ENCODE data around the gene RPP30.
"Not testable (repeated sequence)": the region's sequence is repeated elsewhere in the genome, so short reads cannot be mapped to it uniquely, and the experiment has no call there.

Gene RPP30

GRCh38 chr10:90866050-90866598 is 5.7 kb upstream of the RPP30 start:
- no peak overlapping the region for H3K4me3 ChIP-seq (ENCODE audit: low read depth, low read length)

- H3K4me3 ChIP-seq (ENCODE audit: low read depth, low read length): peak overlapping the region; percentile 92
Measured at GRCh38 chr10:90871279-90871765, 452 bp upstream of the RPP30 start.

- peak overlapping the region; percentile 92 for H3K4me3 ChIP-seq (ENCODE audit: low read depth, low read length)
Measured at GRCh38 chr10:90872648-90873020, 860 bp downstream of the RPP30 start.

GRCh38 chr10:90879062-90879461 is 7.3 kb downstream of the RPP30 start:
- H3K4me3 ChIP-seq (ENCODE audit: low read depth, low read length): no peak overlapping the region

GRCh38 chr10:90880059-90880719 is 8.4 kb downstream of the RPP30 start:
- not testable (repeated sequence) for H3K4me3 ChIP-seq (ENCODE audit: low read depth, low read length)

GRCh38 chr10:90884431-90884830 is 12.7 kb downstream of the RPP30 start:
- no peak overlapping the region for H3K4me3 ChIP-seq (ENCODE audit: low read depth, low read length)

GRCh38 chr10:90885176-90885575 is 13.4 kb downstream of the RPP30 start:
- H3K4me3 ChIP-seq (ENCODE audit: low read depth, low read length): no peak overlapping the region

GRCh38 chr10:90887555-90887954 is 15.8 kb downstream of the RPP30 start:
- no peak overlapping the region for H3K4me3 ChIP-seq (ENCODE audit: low read depth, low read length)

GRCh38 chr10:90888387-90888786 is 16.6 kb downstream of the RPP30 start:
- no peak overlapping the region for H3K4me3 ChIP-seq (ENCODE audit: low read depth, low read length)

- H3K4me3 ChIP-seq (ENCODE audit: low read depth, low read length): no peak overlapping the region
Measured at GRCh38 chr10:90889636-90890035, 17.9 kb downstream of the RPP30 start.

- H3K4me3 ChIP-seq (ENCODE audit: low read depth, low read length): no peak overlapping the region
Measured at GRCh38 chr10:90890347-90890746, 18.6 kb downstream of the RPP30 start.

- H3K4me3 ChIP-seq (ENCODE audit: low read depth, low read length): no peak overlapping the region
Measured at GRCh38 chr10:90893190-90893589, 21.4 kb downstream of the RPP30 start.

GRCh38 chr10:90896916-90897315 is 25.1 kb downstream of the RPP30 start:
- not testable (repeated sequence) for H3K4me3 ChIP-seq (ENCODE audit: low read depth, low read length)

- no peak overlapping the region for H3K4me3 ChIP-seq (ENCODE audit: low read depth, low read length)
Measured at GRCh38 chr10:90905925-90906324, 34.2 kb downstream of the RPP30 start.

GRCh38 chr10:90906596-90906995 is 34.8 kb downstream of the RPP30 start:
- H3K4me3 ChIP-seq (ENCODE audit: low read depth, low read length): no peak overlapping the region

GRCh38 chr10:90911133-90912051 is 39.6 kb downstream of the RPP30 start:
- H3K4me3 ChIP-seq (ENCODE audit: low read depth, low read length): no peak overlapping the region

- H3K4me3 ChIP-seq (ENCODE audit: low read depth, low read length): no peak overlapping the region
Measured at GRCh38 chr10:90912174-90912573, 40.4 kb downstream of the RPP30 start.

GRCh38 chr10:90912854-90913479 is 41.2 kb downstream of the RPP30 start:
- H3K4me3 ChIP-seq (ENCODE audit: low read depth, low read length): no peak overlapping the region

- H3K4me3 ChIP-seq (ENCODE audit: low read depth, low read length): no peak overlapping the region
Measured at GRCh38 chr10:90913774-90914420, 42.1 kb downstream of the RPP30 start.

GRCh38 chr10:90914992-90915765 is 43.4 kb downstream of the RPP30 start:
- no peak overlapping the region for H3K4me3 ChIP-seq (ENCODE audit: low read depth, low read length)
